Cardiac ventricle fibroblast (primary cell): ENCODE measurements around the gene DRD3. TPM values are rescaled to one million over a fixed set of nuclear protein-coding genes. Genes with fewer than 3 reads are reported as not detected.

Experiments
- total RNA-seq: library from RNA; depleted of rRNA; stranded (reverse); fragments of >200 nt; gene quantifications from 2 replicates; pipeline ENCODE4 v1.2.3, GENCODE V29; 2015

The DRD3 gene
- total RNA-seq, result not detected in 2 replicates

GRCh38 chr3:114178770-114179368 lies at the start of gene DRD3:
TSS of gene DRD3 (minus strand) at chr3:114179052. CDS start at chr3:114171992, 7,060 bp downstream.

Other genes starting within 250 kb of the DRD3 start
- gene ZDHHC23, start 231.0 kb downstream of the DRD3 start, total RNA-seq, result 0.56 and 1.1 TPM in 2 replicates
- gene CCDC191, start 122.5 kb downstream of the DRD3 start, total RNA-seq, result 1.4 and 1.5 TPM in 2 replicates
- gene QTRT2, start 122.3 kb downstream of the DRD3 start, total RNA-seq, result 7.1 and 13.5 TPM in 2 replicates
- not detected in 2 replicates for gene ZNF80, start 58.5 kb upstream of the DRD3 start, total RNA-seq
- gene TIGIT, start 115.0 kb upstream of the DRD3 start, total RNA-seq, result not detected in 2 replicates